K562 (cell line): ENCODE measurements around the gene RSPH6A. TPM values are rescaled to one million over a fixed set of nuclear protein-coding genes. Genes with fewer than 3 reads are reported as not detected.

Experiments used
- ATAC-seq: fragments of 200-7000 bp; cut with Tn5 transposase; 3 replicates; pipeline ENCODE4 v1.9.1; 2020; ENCODE audit warnings: moderate library complexity
- BruUV-seq: library from RNA; stranded (reverse); fragments of 400-500 nt; replicated peaks from 2 replicates; lab custom pipeline; 2021; lab: Mats Ljungman, UMichigan
- CTCF ChIA-PET: fragments of 300-600 bp; formaldehyde crosslinking; extraction: SDS; loops from one replicate; lab custom pipeline; 2021; ENCODE audit warnings: low intra/inter-chr PET ratio; lab: Yijun Ruan, JAX
- POLR2A ChIA-PET: fragments of 300-600, 350-650 bp; sonication (Branson Sonifier 250); formaldehyde crosslinking; extraction: SDS; loops from one replicate; lab custom pipeline; 2021; ENCODE audit warnings: antibody characterized with exemption, inconsistent platforms; lab: Yijun Ruan, JAX
- DNase-seq, 4 experiments: peaks; one replicate each; pipeline versions ENCODE4 v3.0.0 to v3.0.0-alpha.2; 2011 to 2018; ENCODE audit warnings: low spot score in 3 of 4, mixed read lengths in 3 of 4; ENCODE audit errors: extremely low read depth in 1 of 4
- FAIRE-seq: peaks from 2 replicates; lab custom pipeline; 2011; peaks lifted over from hg19 to GRCh38; lab: Jason Lieb, UNC
- H2AFZ ChIP-seq: 2 replicates; pipeline ENCODE4 v1.6.0; 2011; ENCODE audit warnings: low read depth, low read length, control low read depth, inconsistent platforms
- H3K27ac ChIP-seq: fragments of 200-600 bp; 3 replicates; pipeline ENCODE4 v1.8.0; 2011; ENCODE audit warnings: low read depth, mild to moderate bottlenecking, control low read depth, inconsistent platforms, low read length, moderate library complexity, mixed read lengths; ENCODE audit errors: extremely low read depth
- H3K27me3 ChIP-seq, 2 experiments: fragments of 300-600 bp in 1 of 2; 2 replicates in 1 of 2; 3 replicates in 1 of 2; pipeline versions ENCODE4 v1.6.0 to v1.8.0; 2011; ENCODE audit warnings: inconsistent platforms in 2 of 2, low read length in 2 of 2, mild to moderate bottlenecking in 1 of 2, mixed read lengths in 1 of 2, moderate library complexity in 1 of 2; ENCODE audit not compliant: control insufficient read depth in 2 of 2, insufficient read depth in 2 of 2
- H3K36me3 ChIP-seq: fragments of 300-600 bp; 3 replicates; pipeline ENCODE4 v1.8.0; 2011; ENCODE audit warnings: mild to moderate bottlenecking, low read length, inconsistent platforms; ENCODE audit not compliant: control insufficient read depth, insufficient read depth
- H3K4me1 ChIP-seq, 2 experiments: fragments of 200-600 bp in 1 of 2; replicated peaks in 1 of 2; 2 replicates in 1 of 2; 3 replicates in 1 of 2; pipeline versions ENCODE4 v1.5.1 to v1.8.0; 2011; ENCODE audit warnings: inconsistent platforms in 2 of 2, low read length in 2 of 2, mild to moderate bottlenecking in 1 of 2, mixed read lengths in 1 of 2, moderate library complexity in 1 of 2; ENCODE audit not compliant: control insufficient read depth in 2 of 2, insufficient read depth in 2 of 2
- H3K4me2 ChIP-seq: 2 replicates; pipeline ENCODE4 v1.6.1; 2011; ENCODE audit warnings: low read length, control low read depth, inconsistent platforms, mixed read lengths; ENCODE audit not compliant: insufficient read depth
- H3K4me3 ChIP-seq: fragments of 200-600 bp; sonication (generic), shearing (Covaris generic); 2 replicates; pipeline ENCODE4 v1.5.1; 2016; ENCODE audit warnings: control low read depth, inconsistent platforms
- H3K79me2 ChIP-seq: fragments of 200-600 bp; 3 replicates; pipeline ENCODE4 v1.8.0; 2011; ENCODE audit warnings: low read length, inconsistent platforms; ENCODE audit not compliant: control insufficient read depth, insufficient read depth
- H3K9ac ChIP-seq, 2 experiments: 2 replicates each; pipeline versions ENCODE4 v1.6.0 to v1.6.1; 2011; ENCODE audit warnings: low read depth in 2 of 2, low read length in 2 of 2, control low read depth in 1 of 2, inconsistent platforms in 1 of 2, mild to moderate bottlenecking in 1 of 2, mixed read lengths in 1 of 2; ENCODE audit not compliant: insufficient read depth in 1 of 2
- H3K9me1 ChIP-seq: one replicate; pipeline ENCODE4 v1.6.0; 2011; ENCODE audit warnings: inconsistent platforms, mild to moderate bottlenecking, low read length, moderate library complexity; ENCODE audit not compliant: control insufficient read depth, insufficient read depth
- H3K9me3 ChIP-seq: replicated peaks from 2 replicates; pipeline ENCODE4 v1.5.1; 2011; ENCODE audit warnings: low read depth, low read length, inconsistent platforms; ENCODE audit not compliant: control insufficient read depth, insufficient read depth
- H4K20me1 ChIP-seq: replicated peaks from 2 replicates; pipeline ENCODE4 v1.6.1; 2011; ENCODE audit warnings: low read length, inconsistent platforms, mixed read lengths; ENCODE audit not compliant: control insufficient read depth, insufficient read depth
- BRD4 ChIP-seq: fragments of 200-600 bp; sonication (generic); IDR thresholded peaks from 2 replicates; pipeline ENCODE4 v1.6.1; 2017; ENCODE audit warnings: inconsistent platforms
- CCAR2 ChIP-seq: fragments of 200-400 bp; formaldehyde crosslinking; IDR thresholded peaks from 2 replicates; pipeline ENCODE4 v1.6.1; 2017; ENCODE audit warnings: mild to moderate bottlenecking, low read depth, low read length
- DACH1 ChIP-seq: fragments of 450-650 bp; IDR thresholded peaks from 2 replicates; pipeline ENCODE4 v1.6.1; 2018; ENCODE audit not compliant: partially characterized antibody
- ELK1 ChIP-seq: sonication (generic); formaldehyde crosslinking; IDR thresholded peaks from 2 replicates; pipeline ENCODE4 v1.8.1; 2022; ENCODE audit warnings: missing genetic modification reagents
- HNRNPLL ChIP-seq: fragments of 200-400 bp; formaldehyde crosslinking; IDR thresholded peaks from 2 replicates; pipeline ENCODE4 v1.6.1; 2017; ENCODE audit warnings: low read length, low read depth, mild to moderate bottlenecking; ENCODE audit not compliant: poor library complexity, severe bottlenecking
- LARP7 ChIP-seq: fragments of 450-650 bp; IDR thresholded peaks from 2 replicates; pipeline ENCODE4 v1.6.1; 2016
- MCM2 ChIP-seq: fragments of 450-650 bp; IDR thresholded peaks from 2 replicates; pipeline ENCODE4 v1.6.1; 2017; ENCODE audit warnings: low read depth, mild to moderate bottlenecking
- NONO ChIP-seq, 2 experiments: fragments of 200-400 bp in 1 of 2; fragments of 450-650 bp in 1 of 2; formaldehyde crosslinking in 1 of 2; IDR thresholded peaks; 2 replicates each; pipeline ENCODE4 v1.6.1; 2017; ENCODE audit warnings: low read depth in 2 of 2, mild to moderate bottlenecking in 2 of 2, moderate library complexity in 2 of 2, low read length in 1 of 2
- POLR2G ChIP-seq: fragments of 200-400 bp; formaldehyde crosslinking; IDR thresholded peaks from 2 replicates; pipeline ENCODE4 v1.6.1; 2017; ENCODE audit warnings: low read depth, mild to moderate bottlenecking, antibody characterized with exemption, low read length, moderate library complexity
- PPARD ChIP-seq: fragments of 250-450 bp; sonication (Bioruptor Pico); IDR thresholded peaks from 2 replicates; pipeline ENCODE4 v1.8.0; 2022; ENCODE audit warnings: inconsistent platforms, mild to moderate bottlenecking, moderate library complexity
- SNAPC5 ChIP-seq: fragments of 250-450 bp; sonication (Bioruptor Pico); IDR thresholded peaks from 2 replicates; pipeline ENCODE4 v1.8.0; 2021; ENCODE audit warnings: moderate library complexity, mild to moderate bottlenecking, inconsistent platforms
- TAF7 ChIP-seq: fragments of 450-650 bp; IDR thresholded peaks from 2 replicates; pipeline ENCODE4 v1.6.1; 2016; ENCODE audit warnings: missing genetic modification characterization, missing compliant biosample characterization
- TFAM ChIP-seq: fragments of 250-450 bp; sonication (Bioruptor Pico); conservative IDR thresholded peaks from 2 replicates; pipeline ENCODE4 v1.5.0; 2021; ENCODE audit warnings: mild to moderate bottlenecking, moderate library complexity
- ZBTB2 ChIP-seq: fragments of 450-650 bp; IDR thresholded peaks from 2 replicates; pipeline ENCODE4 v1.6.1; 2016; ENCODE audit warnings: antibody characterized with exemption
- ZNF217 ChIP-seq: sonication (generic); formaldehyde crosslinking; IDR thresholded peaks from 2 replicates; pipeline ENCODE4 v1.8.0; 2022; ENCODE audit warnings: mild to moderate bottlenecking, missing genetic modification reagents
- ZNF398 ChIP-seq: fragments of 250-450 bp; sonication (Bioruptor Pico); IDR thresholded peaks from 2 replicates; pipeline ENCODE4 v1.8.0; 2021; ENCODE audit warnings: moderate library complexity, mild to moderate bottlenecking, inconsistent platforms
- WGBS: fragments of 100-300 bp; shearing (Covaris generic); methylation state at CpG from one replicate; pipeline ENCODE4 v1.1.6; 2016; ENCODE audit warnings: low coverage, mixed read lengths; ENCODE audit not compliant: insufficient coverage; ENCODE audit errors: missing lambda C conversion rate; 5-methylcytosine and 5-hydroxymethylcytosine counted together
- in situ Hi-C: fragments of 300-500 bp; cut with MboI; formaldehyde crosslinking; loops from 4 replicates; pipeline ENCODE4 v1.15.0; 2018; ENCODE audit warnings: inconsistent platforms, mixed read lengths
- intact Hi-C: fragments of 100-400 bp; cut with micrococcal nuclease; formaldehyde crosslinking; loops from 2 replicates; pipeline ENCODE4 v1.14.2; 2022
- polyA plus RNA-seq, 8 experiments: library from polyadenylated mRNA; depleted of rRNA in 4 of 8; stranded (reverse) in 5 of 8; unstranded in 3 of 8; fragments of >200 nt; fragmentation: Nextera tagmentation in 2 of 8; fragmentation: Illumina TruSeq in 1 of 8; extraction: Ambion mirVana in 2 of 8; extraction: Trizol in 1 of 8; gene quantifications; 2 replicates each; pipeline versions ENCODE4 v1.2.1 to v1.2.3, GENCODE V29; 2011 to 2014; ENCODE audit warnings: inconsistent platforms in 1 of 8, missing spikeins in 1 of 8
- total RNA-seq, 7 experiments: library from RNA; depleted of rRNA in 6 of 7; stranded (reverse); fragments of >200 nt in 6 of 7; fragmentation: Illumina TruSeq in 2 of 7; extraction: Trizol in 2 of 7; gene quantifications; 2 replicates each; pipeline versions ENCODE4 v1.2.1 to v1.2.3, GENCODE V29; 2011 to 2021; ENCODE audit warnings: low replicate concordance in 1 of 7

The RSPH6A gene
- total and polyA plus RNA-seq, 9 of the 15 experiments (the other 6 are each of a cell fraction or from before 2014, with no cell fraction given) = 0.03 to 0.15 (median 0.07) TPM; not detected in 5

GRCh38 chr19:45793876-45794275 is 21.2 kb downstream of the RSPH6A start:
- FAIRE-seq (no peak), DNase-seq (no peak), ATAC-seq (no peak)
- Histone ChIP-seq H3K27me3 (no peaks in the 10 kb centered on the region), H3K9me3 (no peaks in the 10 kb centered on the region), H3K79me2 (peaks cover 19% of the 10 kb centered on the region), H3K4me2 (no peak overlapping the region; the same call in 1 of the 2 replicates), H3K36me3 (peaks cover 21% of the 10 kb centered on the region; the same call in 2 of the 3 replicates), H3K4me3 (no peak overlapping the region), H3K27ac (no peak overlapping the region; the same call in 2 of the 3 replicates), H3K9me1 (peaks cover 4% of the 10 kb centered on the region), H3K4me1 (peaks cover 20 to 27% of the 10 kb centered on the region in 2 experiments), H4K20me1 (peaks cover 3% of the 10 kb centered on the region), H2AFZ (peak overlapping the region; percentile 62), H3K9ac (0 out of 4 replicates have a peak overlapping the region, but pooled peaks of 1 of the 2 experiments have one; percentile 3)
- in situ Hi-C loops = no loop called here
- CTCF ChIA-PET = no interaction called here
- TF ChIP-seq NONO (IDR thresholded peaks at IDR 0.05; ENCODE audit: low read depth in 2 of 2, low read length in 1 of 2) = no peak
- no peak for TF ChIP-seq DACH1
- no peak for TF ChIP-seq ZBTB2
- no peak for TF ChIP-seq MCM2
- TF ChIP-seq LARP7 = no peak
- no peak for TF ChIP-seq ELK1
- TF ChIP-seq ZNF398 (CRISPR knock-in tag) = no peak
- no peak for TF ChIP-seq PPARD (CRISPR knock-in tag)
- no peak for TF ChIP-seq BRD4
- TF ChIP-seq SNAPC5 = no peak
- no peak for TF ChIP-seq ZNF217 (CRISPR knock-in tag)
- TF ChIP-seq HNRNPLL = no peak
- TF ChIP-seq POLR2G = no peak
- no peak for TF ChIP-seq TAF7 (tag)
- TF ChIP-seq CCAR2 = no peak
- no peak for TF ChIP-seq TFAM (CRISPR knock-in tag)
- intact Hi-C loops = no loop called here
- no TSS peak for BruUV-seq
- POLR2A ChIA-PET = interaction anchor here (0.7 to 1.2 kb wide), 2 partner anchors 15 to 153 kb away, joined by 4 to 6 read pairs; no protein-coding TSS in a partner anchor
- WGBS = 19% methylated on average over 6 of the region's 6 CpGs
